ENCODE data around the gene LRMDA. TPM values are rescaled to one million over a fixed set of nuclear protein-coding genes. Genes with fewer than 3 reads are reported as not detected.

LRMDA gene
- total RNA-seq, 2 experiments from 2014 or later = not detected

- POLR2A ChIA-PET = no interaction called here
- no peak for DNase-seq
- Mint-ChIP-seq H3K27ac (no peak overlapping the region), H3K27me3 (peaks cover 5% of the 10 kb centered on the region), H3K36me3 (ENCODE audit: low read depth) (no peaks in the 10 kb centered on the region), H3K4me3 (no peak overlapping the region), H3K4me1 (no peaks in the 10 kb centered on the region), H3K9me3 (no peaks in the 10 kb centered on the region)
- CTCF ChIA-PET = no interaction called here
Observed at GRCh38 chr10:75663947-75664664, 232.7 kb downstream of the LRMDA start.

GRCh38 chr10:75664968-75665367, 233.5 kb downstream of the LRMDA start:
- POLR2A ChIA-PET = no interaction called here
- no peaks in the 10 kb centered on the region for H3K36me3 Mint-ChIP-seq (ENCODE audit: low read depth)
- peaks cover 5% of the 10 kb centered on the region for H3K27me3 Mint-ChIP-seq
- no peak overlapping the region for H3K4me3 Mint-ChIP-seq
- H3K9me3 Mint-ChIP-seq = no peaks in the 10 kb centered on the region
- H3K4me1 Mint-ChIP-seq = no peaks in the 10 kb centered on the region
- no peak for DNase-seq
- no peak overlapping the region for H3K27ac Mint-ChIP-seq
- CTCF ChIA-PET = no interaction called here

GRCh38 chr10:75665707-75666106, 234.3 kb downstream of the LRMDA start:
- H3K27ac Mint-ChIP-seq = no peak overlapping the region
- POLR2A ChIA-PET = interaction anchor here (0.5 kb wide), 1 partner anchor 741 kb away, joined by 3 read pairs; no protein-coding TSS in a partner anchor
- H3K4me3 Mint-ChIP-seq = no peak overlapping the region
- DNase-seq = no peak
- peaks cover 5% of the 10 kb centered on the region for H3K27me3 Mint-ChIP-seq
- H3K9me3 Mint-ChIP-seq = no peaks in the 10 kb centered on the region
- no peaks in the 10 kb centered on the region for H3K4me1 Mint-ChIP-seq
- no peaks in the 10 kb centered on the region for H3K36me3 Mint-ChIP-seq (ENCODE audit: low read depth)
- CTCF ChIA-PET = no interaction called here

- POLR2A ChIA-PET = no interaction called here
Observed at GRCh38 chr10:75672111-75672671, 240.8 kb downstream of the LRMDA start.

GRCh38 chr10:75672842-75673241, 241.4 kb downstream of the LRMDA start:
- CTCF ChIA-PET = no interaction called here
- DNase-seq = no peak
- Mint-ChIP-seq H3K4me3 (no peak overlapping the region), H3K27ac (no peak overlapping the region), H3K9me3 (no peaks in the 10 kb centered on the region), H3K27me3 (no peaks in the 10 kb centered on the region), H3K4me1 (no peaks in the 10 kb centered on the region), H3K36me3 (ENCODE audit: low read depth) (no peaks in the 10 kb centered on the region)
- POLR2A ChIA-PET = no interaction called here

More at GRCh38 chr10:75672111-75672671, 240.8 kb downstream of the LRMDA start:
- no peaks in the 10 kb centered on the region for H3K4me1 Mint-ChIP-seq
- H3K9me3 Mint-ChIP-seq = no peaks in the 10 kb centered on the region
- CTCF ChIA-PET = no interaction called here
- H3K4me3 Mint-ChIP-seq = no peak overlapping the region
- no peaks in the 10 kb centered on the region for H3K27me3 Mint-ChIP-seq
- H3K36me3 Mint-ChIP-seq (ENCODE audit: low read depth) = no peaks in the 10 kb centered on the region
- DNase-seq = no peak
- H3K27ac Mint-ChIP-seq = no peak overlapping the region

GRCh38 chr10:75677541-75677940, 246.1 kb downstream of the LRMDA start:
- Mint-ChIP-seq H3K4me3 (no peak overlapping the region), H3K4me1 (no peaks in the 10 kb centered on the region), H3K27ac (no peak overlapping the region), H3K27me3 (peaks cover 5% of the 10 kb centered on the region), H3K9me3 (no peaks in the 10 kb centered on the region), H3K36me3 (ENCODE audit: low read depth) (no peaks in the 10 kb centered on the region)
- CTCF ChIA-PET = no interaction called here
- no peak for DNase-seq
- POLR2A ChIA-PET = no interaction called here

- Mint-ChIP-seq H3K27ac (no peak overlapping the region), H3K36me3 (ENCODE audit: low read depth) (no peaks in the 10 kb centered on the region), H3K4me1 (no peaks in the 10 kb centered on the region), H3K4me3 (no peak overlapping the region), H3K27me3 (peaks cover 5% of the 10 kb centered on the region), H3K9me3 (no peaks in the 10 kb centered on the region)
- no peak for DNase-seq
- CTCF ChIA-PET = no interaction called here
- POLR2A ChIA-PET = no interaction called here
Observed at GRCh38 chr10:75678527-75678926, 247.1 kb downstream of the LRMDA start.

GRCh38 chr10:75679536-75679935, 248.1 kb downstream of the LRMDA start:
- CTCF ChIA-PET = no interaction called here
- H3K9me3 Mint-ChIP-seq = no peaks in the 10 kb centered on the region

GRCh38 chr10:75681334-75681733, 249.9 kb downstream of the LRMDA start:
- no peak for DNase-seq
- H3K27me3 Mint-ChIP-seq = peaks cover 5% of the 10 kb centered on the region
- no peak overlapping the region for H3K4me3 Mint-ChIP-seq
- H3K27ac Mint-ChIP-seq = no peak overlapping the region
- H3K36me3 Mint-ChIP-seq (ENCODE audit: low read depth) = no peaks in the 10 kb centered on the region
- no peaks in the 10 kb centered on the region for H3K9me3 Mint-ChIP-seq
- CTCF ChIA-PET = no interaction called here
- H3K4me1 Mint-ChIP-seq = no peaks in the 10 kb centered on the region
- POLR2A ChIA-PET = no interaction called here

More at GRCh38 chr10:75679536-75679935, 248.1 kb downstream of the LRMDA start:
- Mint-ChIP-seq H3K4me3 (no peak overlapping the region), H3K36me3 (ENCODE audit: low read depth) (no peaks in the 10 kb centered on the region), H3K27ac (no peak overlapping the region), H3K27me3 (peaks cover 5% of the 10 kb centered on the region), H3K4me1 (no peaks in the 10 kb centered on the region)
- POLR2A ChIA-PET = no interaction called here
- no peak for DNase-seq

- no peaks in the 10 kb centered on the region for H3K9me3 Mint-ChIP-seq
- no peak overlapping the region for H3K4me3 Mint-ChIP-seq
- peaks cover 5% of the 10 kb centered on the region for H3K27me3 Mint-ChIP-seq
- POLR2A ChIA-PET = no interaction called here
- no peak for DNase-seq
- no peaks in the 10 kb centered on the region for H3K36me3 Mint-ChIP-seq (ENCODE audit: low read depth)
- no peak overlapping the region for H3K27ac Mint-ChIP-seq
- CTCF ChIA-PET = no interaction called here
- H3K4me1 Mint-ChIP-seq = no peaks in the 10 kb centered on the region
Observed at GRCh38 chr10:75682649-75683557, 251.5 kb downstream of the LRMDA start.

GRCh38 chr10:75685187-75685586, 253.8 kb downstream of the LRMDA start:
- no peaks in the 10 kb centered on the region for H3K27me3 Mint-ChIP-seq
- CTCF ChIA-PET = no interaction called here
- POLR2A ChIA-PET = no interaction called here

GRCh38 chr10:75688506-75689300, 257.3 kb downstream of the LRMDA start:
- DNase-seq = no peak
- ChIA-PET CTCF (no interaction called here), POLR2A (no interaction called here)
- H3K4me3 Mint-ChIP-seq = no peak overlapping the region
- no peaks in the 10 kb centered on the region for H3K9me3 Mint-ChIP-seq
- no peak overlapping the region for H3K27ac Mint-ChIP-seq
- H3K36me3 Mint-ChIP-seq (ENCODE audit: low read depth) = no peaks in the 10 kb centered on the region
- no peaks in the 10 kb centered on the region for H3K27me3 Mint-ChIP-seq
- H3K4me1 Mint-ChIP-seq = no peaks in the 10 kb centered on the region

More at GRCh38 chr10:75685187-75685586, 253.8 kb downstream of the LRMDA start:
- H3K9me3 Mint-ChIP-seq = no peaks in the 10 kb centered on the region
- no peaks in the 10 kb centered on the region for H3K4me1 Mint-ChIP-seq
- no peak for DNase-seq
- H3K36me3 Mint-ChIP-seq (ENCODE audit: low read depth) = no peaks in the 10 kb centered on the region
- H3K27ac Mint-ChIP-seq = no peak overlapping the region
- no peak overlapping the region for H3K4me3 Mint-ChIP-seq

GRCh38 chr10:75693489-75693888, 262.1 kb downstream of the LRMDA start:
- Mint-ChIP-seq H3K4me1 (no peaks in the 10 kb centered on the region), H3K36me3 (ENCODE audit: low read depth) (no peaks in the 10 kb centered on the region), H3K27me3 (peaks cover 3% of the 10 kb centered on the region), H3K9me3 (no peaks in the 10 kb centered on the region), H3K4me3 (no peak overlapping the region), H3K27ac (no peak overlapping the region)
- ChIA-PET POLR2A (no interaction called here), CTCF (no interaction called here)
- DNase-seq = no peak

Data from activated CD4-positive, alpha-beta T cell treated with anti-CD3 and anti-CD28 coated beads, Interleukin-2, amount 10 ng/mL, durations not matched to agents 7 days and 5 days (primary cell).